ENCODE results near the gene SETMAR.

DNA sequence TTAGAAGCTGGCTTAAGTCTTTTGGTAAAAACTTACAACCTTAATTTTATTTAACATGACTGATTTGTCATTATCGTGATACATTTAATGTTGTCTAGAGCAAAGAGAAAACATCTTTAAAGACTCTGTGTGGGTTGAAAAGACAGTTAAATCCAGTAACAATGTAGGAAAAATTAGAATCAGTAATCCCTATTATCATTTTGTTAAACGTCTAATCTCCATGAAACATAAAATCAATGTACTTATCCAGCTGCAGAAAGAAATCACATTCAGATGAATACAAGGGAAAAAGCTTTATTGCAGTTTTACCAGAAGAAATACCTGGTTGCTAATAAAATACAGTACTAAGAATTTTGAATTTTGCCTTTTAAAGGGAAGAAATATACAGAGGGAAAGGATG is 21.2 kb upstream of the SETMAR start:
- no peak for TF ChIP-seq CTCF (IDR thresholded peaks at IDR 0.05; ENCODE audit: poor library complexity)
- no peak for TF ChIP-seq EZH2 (IDR thresholded peaks at IDR 0.05; ENCODE audit: borderline replicate concordance)

Measured in hepatocyte (in vitro differentiated cells).